ENCODE data around the gene CCSER2. TPM values are rescaled to one million over a fixed set of nuclear protein-coding genes. Genes with fewer than 3 reads are reported as not detected.

The CCSER2 gene, protein sequence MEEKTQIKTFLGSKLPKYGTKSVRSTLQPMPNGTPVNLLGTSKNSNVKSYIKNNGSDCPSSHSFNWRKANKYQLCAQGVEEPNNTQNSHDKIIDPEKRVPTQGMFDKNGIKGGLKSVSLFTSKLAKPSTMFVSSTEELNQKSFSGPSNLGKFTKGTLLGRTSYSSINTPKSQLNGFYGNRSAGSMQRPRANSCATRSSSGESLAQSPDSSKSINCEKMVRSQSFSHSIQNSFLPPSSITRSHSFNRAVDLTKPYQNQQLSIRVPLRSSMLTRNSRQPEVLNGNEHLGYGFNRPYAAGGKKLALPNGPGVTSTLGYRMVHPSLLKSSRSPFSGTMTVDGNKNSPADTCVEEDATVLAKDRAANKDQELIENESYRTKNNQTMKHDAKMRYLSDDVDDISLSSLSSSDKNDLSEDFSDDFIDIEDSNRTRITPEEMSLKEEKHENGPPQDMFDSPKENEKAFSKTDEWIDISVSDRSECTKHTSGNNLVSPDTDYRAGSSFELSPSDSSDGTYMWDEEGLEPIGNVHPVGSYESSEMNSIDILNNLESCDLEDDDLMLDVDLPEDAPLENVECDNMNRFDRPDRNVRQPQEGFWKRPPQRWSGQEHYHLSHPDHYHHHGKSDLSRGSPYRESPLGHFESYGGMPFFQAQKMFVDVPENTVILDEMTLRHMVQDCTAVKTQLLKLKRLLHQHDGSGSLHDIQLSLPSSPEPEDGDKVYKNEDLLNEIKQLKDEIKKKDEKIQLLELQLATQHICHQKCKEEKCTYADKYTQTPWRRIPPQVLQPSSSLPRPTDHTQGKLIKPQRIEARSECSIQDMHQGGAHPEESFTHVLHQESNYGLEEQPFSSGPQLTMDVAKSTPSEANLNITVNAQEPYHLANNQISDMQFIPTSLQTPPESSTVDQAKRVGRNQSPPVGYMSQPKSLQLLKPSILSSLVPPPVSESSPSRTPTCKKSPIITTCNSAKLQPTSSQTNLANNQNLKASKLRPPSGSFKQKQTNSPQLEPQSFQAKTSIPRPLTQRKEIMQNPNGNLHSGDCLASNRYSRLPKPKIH
- 21.8 and 23.2 TPM in 2 replicates for total RNA-seq

DNA sequence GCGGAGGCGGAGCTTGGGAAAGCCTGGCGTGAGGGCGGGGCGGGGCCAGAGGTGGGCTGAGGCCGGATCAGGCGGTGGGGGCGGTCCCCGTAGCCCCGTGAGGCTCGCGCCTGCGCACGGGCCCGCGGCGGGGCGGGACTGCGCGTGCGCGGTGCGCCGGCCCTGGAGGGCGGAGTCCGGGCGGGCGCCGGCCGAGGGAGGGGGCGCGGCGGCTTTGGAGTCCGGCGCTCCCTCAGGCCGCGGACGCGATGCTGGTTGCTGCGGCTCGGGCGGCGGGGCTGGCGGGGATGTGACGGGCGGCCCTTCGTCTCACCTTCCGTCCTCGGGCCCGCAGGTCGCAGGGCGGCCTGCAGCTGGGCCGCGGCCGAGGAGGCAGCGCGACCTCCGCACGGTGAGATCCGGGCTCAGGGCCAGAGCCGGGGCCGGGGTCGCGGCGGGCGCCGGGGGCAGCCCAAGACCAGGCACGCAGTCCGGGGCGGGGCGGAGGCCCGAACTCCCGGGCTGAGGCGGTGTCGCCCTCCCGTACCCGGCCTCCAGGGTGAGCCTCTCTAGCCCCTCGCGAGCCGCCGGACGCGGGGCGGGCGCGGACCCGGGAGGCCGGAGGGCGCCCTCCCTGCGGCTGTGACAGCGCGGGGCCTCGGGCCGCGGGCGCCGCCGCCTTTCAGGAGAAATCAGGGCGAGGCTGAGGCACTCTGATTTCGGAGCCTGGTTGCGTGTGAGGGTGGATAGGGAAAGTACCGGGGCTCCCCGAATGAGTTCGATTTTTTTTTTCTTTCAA, at the start of gene CCSER2:
Gene CCSER2, plus strand, starts transcription at position 172 of the 778 bp plus-strand sequence. CDS start 42,464 bp downstream, outside the sequence.

Other genes with a start within 250 kb of the CCSER2 start
- 165 and 179 TPM in 2 replicates for gene GHITM, start 189.1 kb upstream of the CCSER2 start, total RNA-seq
- gene GPR15LG, start 154.8 kb upstream of the CCSER2 start, total RNA-seq = not detected in 2 replicates
- gene CDHR1, start 134.1 kb upstream of the CCSER2 start, total RNA-seq = not detected in 2 replicates
- gene LRIT2, start 103.0 kb upstream of the CCSER2 start, total RNA-seq = not detected in 2 replicates
- not detected in 2 replicates for gene LRIT1, start 87.0 kb upstream of the CCSER2 start, total RNA-seq
- not detected in 2 replicates for gene RGR, start 83.5 kb upstream of the CCSER2 start, total RNA-seq

Data from endothelial cell of coronary artery (primary cell).